LoVo (cell line): ENCODE measurements around the gene RTN1.

Experiments used
- DNase-seq: peaks from one replicate; pipeline ENCODE4 v3.0.0-alpha.2; 2016; ENCODE audit warnings: low spot score

RTN1 gene

DNA sequence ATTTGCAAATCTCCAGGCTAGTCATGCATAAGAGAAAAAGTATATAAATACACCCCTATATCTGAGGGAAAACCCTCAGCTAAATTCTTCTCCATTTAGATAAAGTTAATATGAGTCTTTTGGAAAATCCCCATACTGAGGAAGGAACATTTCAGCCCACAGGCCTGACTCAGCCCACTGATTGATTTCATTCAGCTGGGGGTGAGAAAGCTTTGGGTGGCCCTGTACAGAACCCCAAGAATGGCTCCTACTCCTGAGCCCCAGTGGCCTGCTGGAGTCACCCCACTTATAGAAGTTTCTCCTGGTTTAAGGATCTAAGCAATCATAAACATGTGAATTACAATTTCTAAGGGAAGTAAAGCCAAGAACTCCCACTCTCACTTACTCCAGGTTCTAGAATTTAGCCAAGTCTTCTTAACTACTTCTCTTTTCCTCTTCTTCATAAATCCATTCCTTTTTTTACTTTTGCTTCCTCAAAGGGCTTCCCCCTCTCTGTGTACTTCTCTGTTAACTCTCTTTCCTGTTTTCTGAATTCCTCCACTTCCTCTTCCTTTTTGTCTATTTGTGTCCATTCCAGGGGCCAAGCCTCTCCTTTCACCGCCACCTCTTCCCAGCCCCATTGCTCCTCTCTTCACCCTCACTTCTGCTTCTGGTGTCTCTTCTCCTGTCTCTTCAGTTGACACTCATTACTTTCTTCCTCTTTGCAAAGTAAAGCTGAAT is 21.0 kb downstream of the RTN1 start:
- no peak for DNase-seq

DNA sequence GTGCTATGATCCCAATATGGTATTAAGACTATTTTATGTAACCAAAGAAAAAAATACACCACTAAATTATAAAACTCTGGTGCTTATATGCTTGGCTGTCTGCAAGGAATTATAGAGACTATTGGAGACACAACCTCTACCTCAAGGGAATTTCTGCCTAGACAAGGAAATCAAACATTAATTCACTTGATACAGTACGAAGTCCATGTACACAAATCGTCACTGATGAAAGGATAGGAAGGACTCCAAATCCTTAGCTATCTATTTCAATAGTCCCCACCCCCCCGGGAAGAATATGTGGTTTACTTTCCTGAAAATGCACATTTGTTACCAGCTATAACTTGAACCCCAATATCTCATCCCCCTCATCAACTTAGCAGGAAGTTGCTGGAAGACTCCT is 21.9 kb downstream of the RTN1 start:
- no peak for DNase-seq

DNA sequence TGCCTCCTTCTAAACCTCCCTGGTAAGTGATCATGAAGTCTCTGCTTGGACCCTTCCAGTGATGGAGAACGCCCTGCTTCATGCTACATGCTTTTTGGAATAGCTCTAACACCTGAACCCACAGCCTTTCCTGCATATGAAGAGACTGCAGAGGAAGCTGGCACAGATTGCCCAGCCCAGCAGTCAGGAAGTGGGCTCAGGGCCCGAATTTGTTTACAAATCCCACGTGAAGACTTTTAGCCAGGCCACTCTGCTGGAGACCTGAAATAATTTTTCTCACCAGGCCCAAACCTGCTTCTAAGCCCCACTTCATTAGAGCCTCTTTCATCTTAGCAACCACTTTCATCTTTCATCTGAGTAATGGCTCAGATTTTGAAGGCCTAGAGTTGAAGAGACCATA is 22.9 kb downstream of the RTN1 start:
- no peak for DNase-seq

DNA sequence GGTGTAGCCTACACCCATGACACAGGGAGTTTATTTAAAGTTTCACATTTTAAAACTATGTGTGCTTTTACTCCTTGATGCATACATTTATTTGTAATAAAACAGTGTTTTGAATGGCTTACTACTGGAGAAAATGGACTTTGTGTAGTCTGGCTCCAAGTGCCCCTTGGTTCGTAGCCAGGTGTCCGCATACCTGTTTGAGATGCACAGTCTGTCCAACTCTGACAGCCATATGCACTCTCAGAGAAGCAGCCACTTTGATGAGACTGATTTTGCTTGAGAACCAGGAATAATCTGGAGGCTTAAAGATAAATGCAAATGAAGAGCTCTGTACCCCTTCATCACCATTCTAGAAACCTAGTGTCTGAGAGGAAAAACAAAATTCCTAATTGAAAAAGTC is 24.0 kb downstream of the RTN1 start:
- no peak for DNase-seq

DNA sequence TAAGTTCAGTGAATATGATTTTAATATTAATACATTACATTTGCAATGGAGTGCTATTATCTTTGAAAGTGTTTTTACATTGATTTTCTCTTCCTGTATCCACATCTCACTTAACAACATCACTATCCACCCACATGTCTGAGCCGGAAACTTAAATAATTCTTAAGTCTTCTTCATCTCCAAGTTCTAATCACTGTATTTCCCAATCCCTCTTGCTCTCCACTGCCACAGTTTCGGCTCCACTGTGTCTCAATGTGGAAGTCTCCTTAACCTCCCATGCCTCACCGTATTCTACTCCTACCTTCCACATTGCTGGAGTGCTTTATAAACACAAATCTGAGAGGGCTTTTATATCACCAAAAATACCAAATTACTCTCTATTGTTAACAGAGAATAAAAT is 25.3 kb downstream of the RTN1 start:
- no peak for DNase-seq

DNA sequence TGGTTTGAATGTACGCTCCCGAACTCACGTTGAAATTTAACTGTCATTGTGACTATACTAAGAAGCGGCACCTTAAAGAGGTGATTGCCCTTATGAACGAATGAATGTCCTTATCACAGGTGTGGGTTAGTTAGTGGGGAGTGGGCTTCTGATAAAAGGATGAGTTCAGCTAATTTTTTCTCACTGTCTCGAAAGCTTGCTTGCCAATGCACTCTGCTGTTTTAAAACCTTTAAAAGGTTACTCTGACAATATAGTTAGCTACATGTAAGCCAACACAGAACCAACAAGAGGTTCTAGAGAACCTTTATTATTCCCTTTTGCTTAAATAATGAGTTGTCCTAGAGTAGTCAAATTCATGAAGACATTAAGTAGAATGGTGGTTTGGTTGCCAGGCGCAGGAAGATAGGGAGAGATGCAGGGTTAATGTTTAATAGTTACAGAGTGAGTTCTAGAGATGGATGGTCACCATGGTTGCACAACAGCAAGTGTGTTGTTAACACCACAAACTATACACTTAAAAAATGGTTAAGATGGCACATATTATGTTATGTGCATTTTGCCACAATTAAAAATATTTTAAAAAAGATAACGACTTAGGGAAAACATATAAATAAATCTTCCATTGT is 26.3 kb downstream of the RTN1 start:
- DNase-seq = no peak

DNA sequence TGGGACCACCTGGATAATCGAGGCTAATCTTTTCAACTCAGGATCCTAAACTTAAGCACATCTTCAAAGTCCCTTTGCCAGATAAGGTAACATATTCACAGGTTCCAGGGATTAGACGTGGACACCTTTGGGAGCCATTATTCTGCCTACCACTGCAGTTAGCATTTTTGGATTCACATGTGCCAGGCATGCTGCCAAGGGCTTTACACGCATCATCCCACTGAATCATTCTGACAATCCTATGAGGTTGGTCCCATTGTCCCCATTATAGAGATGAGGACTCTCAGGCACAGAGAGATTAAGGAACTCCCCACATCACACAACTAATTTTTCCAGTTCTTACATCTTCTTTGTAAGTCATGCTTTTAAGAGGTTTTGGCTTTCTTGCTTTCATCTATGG is 34.5 kb downstream of the RTN1 start:
- DNase-seq = no peak

DNA sequence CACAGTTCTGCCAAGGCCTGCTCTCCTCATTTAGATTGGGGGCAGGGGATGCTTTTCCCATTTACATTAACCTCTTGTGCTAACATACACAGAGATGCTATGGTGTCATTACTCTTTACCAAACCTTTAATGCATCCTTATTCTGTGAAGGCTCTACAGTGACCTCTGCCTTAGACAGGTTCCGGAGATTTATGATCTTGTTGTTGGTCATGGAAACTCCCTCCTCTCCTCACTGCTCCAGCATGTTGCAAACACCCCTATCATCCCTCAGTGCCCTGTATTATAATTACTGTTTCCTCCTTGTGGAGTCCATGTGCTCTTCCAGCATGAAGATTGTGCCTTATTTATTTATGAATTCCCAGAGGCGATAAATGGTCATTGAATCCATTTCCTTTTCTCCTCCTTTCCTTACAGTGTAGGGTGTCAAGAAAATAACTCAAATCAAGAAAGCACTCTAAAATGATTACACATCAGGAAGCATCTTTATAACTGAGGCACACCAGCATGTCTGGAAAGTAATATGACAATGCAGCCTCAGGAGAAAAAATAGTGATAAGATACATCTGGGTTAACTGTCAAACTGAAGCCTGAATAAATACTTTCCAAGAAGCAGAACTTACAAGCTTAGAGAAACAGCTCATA is 37.8 kb downstream of the RTN1 start:
- DNase-seq = no peak

DNA sequence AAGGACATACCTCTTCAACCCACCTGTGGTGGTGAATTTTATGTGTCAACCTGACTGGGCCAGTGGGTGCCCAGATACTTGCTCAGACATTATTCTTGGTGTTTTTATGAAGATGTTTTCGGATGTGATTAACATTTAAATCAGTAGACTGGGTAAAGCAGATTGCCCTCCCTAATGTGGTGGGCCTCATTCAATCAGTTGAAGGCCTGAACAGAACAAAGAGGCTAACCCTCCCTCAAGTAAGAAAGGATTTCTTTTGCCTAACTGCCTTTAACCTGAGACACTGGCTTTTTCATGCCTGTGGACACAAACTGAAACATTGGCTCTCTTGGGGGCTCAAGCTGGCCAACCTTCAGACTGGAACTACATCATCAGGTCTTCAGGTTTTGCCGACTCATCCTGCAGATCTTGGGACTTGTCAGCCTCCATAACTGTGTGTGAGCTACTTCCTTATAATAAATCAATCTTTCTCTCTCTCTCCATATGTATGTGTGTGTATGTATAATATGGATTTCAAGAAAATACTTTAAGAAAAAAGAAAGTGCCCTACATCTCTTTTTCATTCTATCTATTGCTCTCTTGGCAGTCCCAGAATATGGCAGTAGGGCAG is 39.4 kb downstream of the RTN1 start:
- DNase-seq = no peak

DNA sequence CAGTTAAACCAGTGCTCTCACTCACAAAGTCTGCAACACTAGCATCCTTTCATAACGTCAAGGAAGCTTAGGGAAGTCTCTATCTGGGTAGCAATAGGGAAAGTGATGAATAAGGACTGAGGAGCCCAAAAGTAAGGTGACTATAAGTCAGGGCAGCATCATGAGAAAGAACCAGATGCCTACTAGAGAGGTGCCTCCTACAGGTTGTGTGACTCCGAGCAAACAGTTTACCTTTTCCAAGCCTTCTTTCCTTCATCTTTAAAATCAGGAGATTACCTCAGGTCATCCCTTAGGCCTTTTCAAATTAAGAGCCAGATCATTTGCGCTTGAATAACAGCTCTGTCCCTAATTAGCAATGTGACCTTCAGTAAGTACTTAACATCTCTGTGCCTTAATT is 40.2 kb downstream of the RTN1 start:
- DNase-seq = no peak

DNA sequence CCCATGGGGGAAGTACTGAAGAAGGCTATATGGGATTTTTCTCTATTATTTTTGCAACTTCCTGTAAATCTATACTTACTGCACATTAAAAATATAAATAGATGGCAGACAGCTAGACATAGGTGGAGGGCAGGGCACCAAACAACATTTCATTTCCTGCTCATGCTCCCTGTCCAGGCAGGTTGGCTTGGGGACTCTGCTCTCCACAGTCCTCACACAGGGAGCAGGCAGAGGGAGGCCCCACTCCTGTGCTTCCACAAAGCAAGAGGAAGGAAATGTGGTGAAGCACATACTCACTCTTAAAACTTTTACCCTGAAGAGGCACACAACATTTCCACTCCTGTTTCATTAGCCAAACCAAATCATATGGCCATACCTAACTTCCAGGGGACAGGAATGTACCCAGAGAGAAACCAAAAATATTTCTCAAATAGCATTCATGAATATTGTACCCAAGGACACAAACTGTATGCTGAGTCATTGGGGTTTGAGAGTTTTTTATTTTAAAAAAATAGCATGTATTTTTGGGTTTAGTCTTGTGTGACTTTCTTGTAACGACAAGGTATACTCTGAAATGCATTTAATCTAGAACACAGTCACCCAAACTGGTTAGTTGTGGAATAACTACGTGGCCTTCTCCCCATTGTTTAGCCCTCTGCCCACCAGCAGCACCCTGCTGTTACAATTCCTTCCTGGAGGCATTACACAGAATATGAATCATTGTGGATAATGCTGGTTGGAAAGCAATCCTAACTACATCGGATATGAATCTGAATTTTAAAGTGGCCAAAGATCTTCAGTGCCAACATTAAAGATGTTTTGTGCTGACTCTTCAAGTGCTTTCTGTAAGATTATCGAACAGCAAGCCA is 40.9 kb downstream of the RTN1 start:
- no peak for DNase-seq

DNA sequence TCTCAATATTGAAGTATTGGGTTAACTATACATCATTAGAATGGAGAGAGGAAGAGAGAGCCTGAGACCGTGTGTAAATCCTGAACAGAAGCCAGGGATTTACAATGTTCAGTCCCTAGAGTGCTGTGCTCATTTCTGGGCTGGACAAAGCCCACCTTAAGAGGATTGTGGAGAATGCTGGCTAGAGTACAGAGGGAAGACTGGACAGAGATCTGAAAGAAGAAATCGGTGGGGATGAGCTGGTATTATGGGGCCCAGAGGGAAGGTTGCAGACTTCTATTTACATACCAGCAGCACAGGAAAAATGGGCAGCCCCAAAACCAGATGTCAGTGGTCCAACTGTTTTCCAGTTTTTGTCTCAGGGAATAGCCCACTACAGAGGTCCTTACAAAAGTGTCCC is 42.3 kb downstream of the RTN1 start:
- DNase-seq = no peak

DNA sequence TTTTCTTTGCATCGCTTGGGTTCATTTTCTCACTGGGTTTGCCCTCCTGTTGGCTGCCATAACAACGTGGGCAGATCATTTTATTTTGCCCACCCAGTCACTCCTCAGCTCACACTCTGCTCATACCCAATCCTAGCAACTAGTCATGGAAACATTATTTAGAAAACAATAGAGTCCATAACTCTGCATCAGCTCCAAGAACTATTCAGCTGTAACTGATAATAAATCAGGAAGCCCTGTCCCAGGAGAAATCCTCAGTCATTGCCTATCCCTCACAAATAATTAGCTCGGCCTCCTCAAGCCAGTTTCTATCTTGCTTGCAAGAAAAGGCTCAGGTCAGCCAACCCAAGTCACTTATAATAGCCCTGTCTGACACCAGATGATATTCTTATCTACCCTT is 43.2 kb downstream of the RTN1 start:
- no peak for DNase-seq

DNA sequence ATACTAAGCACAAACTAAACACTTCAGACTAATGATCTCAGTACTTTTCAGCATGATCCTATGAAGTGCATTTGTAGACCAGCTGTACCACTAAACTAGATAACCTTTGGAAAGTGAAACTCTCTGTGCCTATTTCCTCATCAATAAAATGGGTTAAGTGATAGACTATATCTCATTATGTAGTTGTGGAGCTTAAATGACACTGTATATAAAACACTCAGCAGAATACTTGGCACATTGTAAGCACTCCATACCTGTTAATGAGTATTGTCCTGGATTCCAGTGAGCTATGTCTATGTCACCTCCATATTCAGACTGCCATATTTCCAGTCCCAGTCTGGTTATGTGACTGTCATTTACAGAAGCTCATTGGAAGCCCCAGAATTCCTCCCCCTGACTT is 44.4 kb downstream of the RTN1 start:
- DNase-seq = no peak

DNA sequence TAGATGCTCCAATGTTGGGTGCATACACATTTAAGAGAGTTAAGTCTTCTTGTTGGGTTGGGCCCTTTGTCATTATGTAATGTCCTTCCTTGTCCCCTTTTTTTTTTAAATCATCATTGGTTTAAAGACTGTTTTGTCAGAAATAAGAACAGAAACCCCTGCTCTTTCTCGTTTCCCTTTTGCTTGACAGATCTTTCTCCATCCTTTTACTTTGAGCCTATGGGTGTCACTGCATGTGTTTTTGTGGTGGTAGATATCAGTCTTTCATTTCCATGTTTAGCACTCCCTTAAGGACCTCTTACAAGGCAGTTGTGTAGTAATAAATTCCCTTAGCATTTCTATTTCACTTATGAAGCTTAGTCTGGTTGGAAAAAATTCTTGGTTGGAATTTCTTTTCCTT is 47.4 kb downstream of the RTN1 start:
- DNase-seq = no peak

DNA sequence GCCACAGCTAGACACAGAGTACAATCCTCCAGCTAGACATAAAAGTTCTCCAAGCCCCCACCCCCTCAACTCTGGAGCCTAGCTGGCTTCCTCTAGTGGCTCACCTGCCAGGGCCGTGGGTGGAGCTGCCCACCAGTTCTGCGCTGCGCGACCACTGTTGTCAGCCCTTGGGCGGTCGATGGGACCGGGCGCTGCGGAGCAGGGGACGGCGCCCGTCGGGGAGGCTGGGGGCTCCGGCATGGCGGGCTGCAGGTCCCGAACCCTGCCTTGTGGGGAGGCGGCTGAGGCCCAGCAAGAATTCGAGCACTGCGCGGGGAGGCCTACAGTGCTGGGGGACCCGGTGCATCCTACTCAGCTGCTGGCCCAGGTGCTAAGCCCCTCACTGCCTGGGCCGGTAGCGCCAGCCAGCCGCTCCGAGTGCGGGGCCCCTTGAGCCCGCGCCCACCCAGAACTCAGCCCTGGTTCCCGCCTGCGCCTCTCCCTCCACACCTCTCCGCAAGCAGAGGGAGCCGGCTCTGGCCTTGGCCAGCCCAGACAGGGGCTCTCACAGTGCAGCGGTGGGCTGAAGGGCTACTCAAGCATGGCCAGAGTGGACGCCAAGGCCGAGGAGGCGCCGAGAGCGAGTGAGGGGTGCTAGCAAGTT is 51.0 kb downstream of the RTN1 start:
- DNase-seq = no peak

DNA sequence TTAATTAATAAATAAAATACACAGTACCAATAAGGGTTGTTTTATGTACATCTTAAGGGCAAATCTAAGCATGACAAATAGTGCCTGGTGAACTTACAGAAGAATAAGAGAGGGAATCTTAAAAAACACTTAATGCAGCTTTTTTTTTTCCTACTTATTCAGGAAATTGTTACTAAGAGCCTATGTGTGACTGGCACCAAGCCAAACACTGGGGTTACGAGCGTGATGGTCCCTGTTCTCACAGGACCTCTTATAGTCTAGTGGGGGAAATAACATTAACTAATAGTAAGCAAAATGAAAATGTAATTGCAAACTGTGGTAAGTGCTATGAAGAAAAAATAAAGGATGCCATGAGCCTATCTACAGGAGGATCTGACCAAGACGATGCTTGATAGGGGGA is 53.6 kb downstream of the RTN1 start:
- no peak for DNase-seq

DNA sequence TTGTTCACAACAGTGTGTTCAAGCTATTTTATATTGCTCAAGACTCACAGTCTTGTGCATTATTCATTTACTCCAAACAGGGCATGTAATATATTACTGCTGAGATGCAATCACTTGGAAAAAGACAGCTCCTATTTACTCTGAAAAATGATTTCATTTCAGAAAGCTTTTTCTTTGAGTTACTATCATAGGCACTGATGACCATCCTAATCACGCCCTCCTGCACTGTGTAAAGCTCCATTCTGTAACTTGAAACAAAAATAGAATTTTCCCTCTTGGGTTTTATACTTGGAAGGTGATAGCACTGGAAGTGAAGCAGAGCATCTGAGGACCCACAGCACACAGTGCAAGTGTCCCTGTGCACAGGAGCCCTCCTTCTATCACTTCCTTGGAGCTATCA is 55.6 kb downstream of the RTN1 start:
- no peak for DNase-seq

DNA sequence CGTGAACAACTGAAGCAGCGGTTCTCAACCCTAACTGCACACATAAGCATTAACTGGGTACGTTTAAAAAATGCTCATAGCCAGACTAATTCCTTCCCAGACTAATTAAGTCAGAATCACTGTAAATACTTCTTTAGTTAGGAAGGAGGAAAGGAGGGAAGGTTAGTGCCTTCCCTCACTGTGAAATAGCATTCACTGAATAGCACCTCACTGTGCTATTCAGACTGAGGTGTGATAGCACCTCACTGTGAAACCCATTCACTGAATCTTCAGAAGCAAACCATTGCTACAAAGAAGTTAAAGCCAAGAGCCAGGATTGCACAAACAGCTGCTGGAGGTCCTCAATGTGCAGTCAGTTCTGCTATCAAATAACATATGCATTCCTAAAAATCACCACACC is 58.8 kb downstream of the RTN1 start:
- no peak for DNase-seq

DNA sequence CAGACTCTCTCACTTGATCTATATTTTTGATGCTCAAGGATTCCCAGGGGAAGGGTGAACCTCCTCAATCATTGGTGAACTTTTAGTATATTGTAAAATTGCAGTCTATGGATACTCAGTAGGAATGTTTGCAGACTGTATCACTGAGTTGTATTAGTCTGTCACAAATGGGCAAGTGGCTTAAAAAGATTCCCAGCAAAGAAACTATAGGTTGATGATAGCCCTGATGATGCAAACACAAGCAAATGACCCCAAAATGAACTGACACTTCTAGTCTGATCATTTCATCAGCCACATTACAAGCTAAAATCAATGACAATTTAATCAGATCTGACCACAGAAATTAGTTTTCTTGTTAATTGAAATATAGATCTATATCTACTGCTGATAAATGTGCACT is 59.5 kb downstream of the RTN1 start:
- no peak for DNase-seq

DNA sequence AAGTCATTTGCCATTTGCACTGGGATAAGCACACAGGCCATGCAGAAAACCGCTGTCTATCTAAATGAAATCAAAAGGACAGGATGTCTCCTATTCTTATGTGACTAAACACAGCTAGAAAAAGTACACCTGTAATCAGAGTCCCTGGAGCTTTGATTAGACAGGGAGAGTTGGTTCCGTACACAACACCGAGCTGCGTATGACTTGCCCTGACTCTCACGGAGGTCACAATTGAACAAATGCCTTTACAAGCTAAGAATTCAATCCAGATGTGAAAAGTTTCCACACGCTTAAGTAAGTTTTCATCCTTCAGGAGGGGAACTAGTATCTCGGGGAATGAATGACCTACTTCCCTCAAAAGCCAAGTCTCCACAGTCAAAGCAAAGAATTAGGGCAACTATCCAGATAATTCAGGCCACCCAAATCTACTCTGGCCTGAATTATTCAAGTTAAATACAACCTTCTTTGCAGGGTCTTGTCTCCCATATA is 67.5 kb downstream of the RTN1 start:
- no peak for DNase-seq

DNA sequence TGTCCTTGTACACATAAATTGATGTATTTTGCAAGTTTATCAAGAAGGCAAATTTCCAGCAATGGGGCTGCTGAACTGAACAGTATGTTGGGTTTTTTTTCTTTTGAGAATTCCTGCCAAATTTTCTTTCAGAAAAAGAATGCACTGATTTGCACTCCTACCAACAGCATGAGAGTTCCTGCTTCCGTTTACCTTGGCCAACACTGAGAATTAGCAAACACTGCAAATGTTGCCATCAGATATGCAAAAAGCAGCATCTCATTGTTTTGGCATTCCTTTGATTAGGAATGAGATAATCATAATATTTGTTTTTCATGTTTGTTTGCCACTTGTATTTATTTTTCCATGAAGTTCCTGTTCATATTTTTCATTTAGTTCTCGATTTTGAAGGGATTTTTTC is 82.4 kb downstream of the RTN1 start:
- no peak for DNase-seq
